ENCODE results near the gene MRGPRX4. TPM values are rescaled to one million over a fixed set of nuclear protein-coding genes. Genes with fewer than 3 reads are reported as not detected.
"Not testable (repeated sequence)": the region's sequence is repeated elsewhere in the genome, so short reads cannot be mapped to it uniquely, and the experiment has no call there.

Gene MRGPRX4
- total RNA-seq (not detected), polyA plus RNA-seq (not detected)

DNA sequence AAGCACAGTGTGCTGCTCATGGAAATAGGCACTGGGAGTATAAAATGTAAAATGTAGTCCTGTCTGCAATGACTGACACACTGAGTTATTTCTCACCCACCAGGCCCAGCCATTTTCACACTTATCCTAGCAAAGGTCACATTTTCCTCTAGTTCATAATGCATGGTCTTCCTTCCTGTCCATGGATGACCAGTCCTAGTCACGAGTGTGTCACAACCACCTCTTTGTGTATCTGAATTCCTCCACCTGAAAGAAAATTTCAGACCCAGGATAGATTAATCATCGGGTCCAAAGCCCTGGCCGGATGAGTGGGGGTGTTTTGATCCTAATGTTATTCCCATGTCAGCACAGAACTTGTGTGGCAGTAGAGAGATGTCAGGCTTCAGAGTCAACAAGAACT is at the start of gene MRGPRX4:
Gene MRGPRX4 (plus strand): TSS at position 172 of the 400 bp plus-strand sequence. CDS start 420 bp downstream, outside the sequence.
- H3K27me3 ChIP-seq: peaks cover 0 to 6% (median 0%) of the 10 kb centered on the region in 4 donors
- DNase-seq (no peak), FAIRE-seq (no peak), ATAC-seq (no peak)
- no peak within 1 kb of the TSS for H3K4me3 ChIP-seq
- intact Hi-C loops (cut with DNase I): no loop called here
- H3K36me3 ChIP-seq: no peaks in the 10 kb centered on the region
- TF ChIP-seq, protein P1, sequence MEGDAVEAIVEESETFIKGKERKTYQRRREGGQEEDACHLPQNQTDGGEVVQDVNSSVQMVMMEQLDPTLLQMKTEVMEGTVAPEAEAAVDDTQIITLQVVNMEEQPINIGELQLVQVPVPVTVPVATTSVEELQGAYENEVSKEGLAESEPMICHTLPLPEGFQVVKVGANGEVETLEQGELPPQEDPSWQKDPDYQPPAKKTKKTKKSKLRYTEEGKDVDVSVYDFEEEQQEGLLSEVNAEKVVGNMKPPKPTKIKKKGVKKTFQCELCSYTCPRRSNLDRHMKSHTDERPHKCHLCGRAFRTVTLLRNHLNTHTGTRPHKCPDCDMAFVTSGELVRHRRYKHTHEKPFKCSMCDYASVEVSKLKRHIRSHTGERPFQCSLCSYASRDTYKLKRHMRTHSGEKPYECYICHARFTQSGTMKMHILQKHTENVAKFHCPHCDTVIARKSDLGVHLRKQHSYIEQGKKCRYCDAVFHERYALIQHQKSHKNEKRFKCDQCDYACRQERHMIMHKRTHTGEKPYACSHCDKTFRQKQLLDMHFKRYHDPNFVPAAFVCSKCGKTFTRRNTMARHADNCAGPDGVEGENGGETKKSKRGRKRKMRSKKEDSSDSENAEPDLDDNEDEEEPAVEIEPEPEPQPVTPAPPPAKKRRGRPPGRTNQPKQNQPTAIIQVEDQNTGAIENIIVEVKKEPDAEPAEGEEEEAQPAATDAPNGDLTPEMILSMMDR (IDR thresholded peaks at IDR 0.05): no peak
- H3K27ac ChIP-seq: no peak within 1 kb of the TSS
- no peaks in the 10 kb centered on the region for H3K9me3 ChIP-seq
- 60 to 62% methylated on average over 3 of the region's 3 CpGs for WGBS, 2 donors
- no peaks in the 10 kb centered on the region for H3K4me1 ChIP-seq

DNA sequence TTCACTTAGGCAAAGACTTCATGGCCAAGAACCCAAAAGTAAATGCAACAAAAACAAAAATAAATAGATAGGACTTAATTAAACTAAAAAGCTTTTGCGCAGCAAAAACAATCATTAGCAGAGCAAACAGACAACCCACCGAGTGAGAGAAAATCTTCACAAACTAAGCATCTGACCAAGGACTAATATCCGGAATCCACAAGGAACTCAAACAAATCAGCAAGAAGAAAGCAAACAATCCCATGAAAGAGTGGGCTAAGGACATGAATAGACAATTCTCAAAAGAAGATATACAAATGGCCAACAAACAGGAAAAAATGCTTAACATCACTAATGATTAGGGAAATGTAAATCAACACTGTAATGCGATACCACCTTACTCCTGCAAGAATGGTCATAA is 41.5 kb upstream of the MRGPRX4 start:
- intact Hi-C loops (cut with DNase I): not testable (repeated sequence)

DNA sequence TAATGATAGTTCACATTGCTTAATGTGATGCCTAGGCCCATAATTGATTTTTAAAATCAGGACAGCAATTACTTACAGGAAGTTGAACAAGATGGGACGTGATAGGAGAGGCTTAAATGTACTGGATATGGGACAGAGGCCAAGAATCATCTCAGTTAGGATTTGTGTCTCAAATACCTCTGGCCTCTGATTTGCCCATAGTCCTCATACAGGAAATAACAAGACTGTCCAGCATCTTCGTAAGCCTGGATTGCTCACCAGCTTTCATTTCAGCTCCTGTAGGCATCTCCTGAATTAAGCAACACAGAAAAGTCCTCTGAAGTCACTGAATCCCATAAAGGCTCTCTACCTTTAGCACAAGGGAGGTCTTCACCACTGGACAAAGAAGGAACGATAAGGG is 40.3 kb upstream of the MRGPRX4 start, which contains the start of gene MRGPRX3:
Gene MRGPRX3 (plus strand): TSS at position 231 of the 400 bp plus-strand sequence. CDS start 4,632 bp downstream, outside the sequence.
- no peaks in the 10 kb centered on the region for H3K4me1 ChIP-seq
- H3K4me3 ChIP-seq: no peak within 1 kb of the TSS
- ATAC-seq (no peak), FAIRE-seq (no peak), DNase-seq (no peak)
- peaks cover 0 to 3% (median 0%) of the 10 kb centered on the region in 4 donors for H3K27me3 ChIP-seq
- intact Hi-C loops (cut with DNase I): no loop called here
- TF ChIP-seq, protein P1 (IDR thresholded peaks at IDR 0.05): no peak
- 53 to 67% methylated on average over 3 of the region's 3 CpGs for WGBS, 2 donors
- H3K9me3 ChIP-seq: no peaks in the 10 kb centered on the region
- no peaks in the 10 kb centered on the region for H3K36me3 ChIP-seq
- no peak within 1 kb of the TSS for H3K27ac ChIP-seq

More for the DNA sequence above, 41.5 kb upstream of the MRGPRX4 start:
- H3K4me1 ChIP-seq, FAIRE-seq, H3K36me3 ChIP-seq, ATAC-seq, H3K27ac ChIP-seq, H3K27me3 ChIP-seq, H3K9me3 ChIP-seq, DNase-seq, H3K4me3 ChIP-seq: not testable (repeated sequence)
- WGBS, 2 donors: 56 to 61% methylated on average over 4 of the region's 4 CpGs

DNA sequence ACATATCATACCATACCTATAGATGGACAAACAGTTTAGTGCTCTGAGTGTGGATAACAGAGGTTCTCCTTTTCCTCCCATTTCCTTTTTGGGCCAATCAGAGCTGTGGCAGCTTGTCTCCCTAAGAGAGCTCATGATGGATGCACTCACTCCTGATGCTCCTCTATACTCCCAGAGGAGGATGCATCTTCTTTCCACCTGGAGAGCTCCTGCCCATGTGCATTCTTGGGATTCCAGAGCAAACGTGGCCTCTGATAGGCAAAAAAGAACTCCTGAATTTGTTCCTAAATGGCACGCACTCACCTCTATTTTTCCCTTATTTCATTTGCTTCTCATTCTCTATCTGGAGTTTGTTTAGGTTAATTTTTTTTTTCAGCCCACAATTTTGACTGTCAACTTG is 37.3 kb upstream of the MRGPRX4 start:
- no peak overlapping the region for H3K4me3 ChIP-seq
- intact Hi-C loops (cut with DNase I): no loop called here
- no peaks in the 10 kb centered on the region for H3K9me3 ChIP-seq
- no peaks in the 10 kb centered on the region for H3K27me3 ChIP-seq
- ATAC-seq (no peak), FAIRE-seq (no peak), DNase-seq (no peak)
- H3K27ac ChIP-seq: no peak overlapping the region
- no peaks in the 10 kb centered on the region for H3K4me1 ChIP-seq
- TF ChIP-seq, protein P1 (IDR thresholded peaks at IDR 0.05): no peak
- WGBS, 2 donors: 31 to 35% methylated on average over 2 of the region's 2 CpGs
- no peaks in the 10 kb centered on the region for H3K36me3 ChIP-seq

DNA sequence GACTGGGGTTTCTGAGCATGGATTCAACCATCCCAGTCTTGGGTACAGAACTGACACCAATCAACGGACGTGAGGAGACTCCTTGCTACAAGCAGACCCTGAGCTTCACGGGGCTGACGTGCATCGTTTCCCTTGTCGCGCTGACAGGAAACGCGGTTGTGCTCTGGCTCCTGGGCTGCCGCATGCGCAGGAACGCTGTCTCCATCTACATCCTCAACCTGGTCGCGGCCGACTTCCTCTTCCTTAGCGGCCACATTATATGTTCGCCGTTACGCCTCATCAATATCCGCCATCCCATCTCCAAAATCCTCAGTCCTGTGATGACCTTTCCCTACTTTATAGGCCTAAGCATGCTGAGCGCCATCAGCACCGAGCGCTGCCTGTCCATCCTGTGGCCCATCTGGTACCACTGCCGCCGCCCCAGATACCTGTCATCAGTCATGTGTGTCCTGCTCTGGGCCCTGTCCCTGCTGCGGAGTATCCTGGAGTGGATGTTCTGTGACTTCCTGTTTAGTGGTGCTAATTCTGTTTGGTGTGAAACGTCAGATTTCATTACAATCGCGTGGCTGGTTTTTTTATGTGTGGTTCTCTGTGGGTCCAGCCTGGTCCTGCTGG is 35.3 kb upstream of the MRGPRX4 start:
- FAIRE-seq (no peak), DNase-seq (no peak), ATAC-seq (no peak)
- intact Hi-C loops (cut with DNase I): no loop called here
- 85 to 91% methylated on average over 29 of the region's 29 CpGs for WGBS, 2 donors
- Histone ChIP-seq H3K27me3 (no peaks in the 10 kb centered on the region), H3K4me3 (no peak overlapping the region), H3K4me1 (no peaks in the 10 kb centered on the region), H3K27ac (no peak overlapping the region), H3K9me3 (no peaks in the 10 kb centered on the region), H3K36me3 (no peaks in the 10 kb centered on the region)
- TF ChIP-seq, protein P1 (IDR thresholded peaks at IDR 0.05): no peak
